ENCODE measurements around the gene MAN1C1. TPM values are rescaled to one million over a fixed set of nuclear protein-coding genes. Genes with fewer than 3 reads are reported as not detected.

Gene MAN1C1
- total RNA-seq, 1 donor from 2014 or later: 9.1 TPM

GRCh38 chr1:25744140-25744581 lies 127.6 kb downstream of the MAN1C1 start:
- Mint-ChIP-seq H3K9me3 (no peaks in the 10 kb centered on the region), H3K4me1 (ENCODE audit: unreplicated experiment) (peaks cover 3% of the 10 kb centered on the region), H3K27me3 (peaks cover 10% of the 10 kb centered on the region), H3K27ac (no peak overlapping the region), H3K36me3 (no peaks in the 10 kb centered on the region), H3K4me3 (no peak overlapping the region)
- peak; percentile 40 for TF ChIP-seq CTCF (conservative IDR thresholded peaks at IDR 0.05)
- DNase-seq (ENCODE audit: extremely low spot score, unreplicated experiment): no peak

- no peaks in the 10 kb centered on the region for H3K36me3 Mint-ChIP-seq
- DNase-seq (ENCODE audit: extremely low spot score, unreplicated experiment): no peak
- H3K27me3 Mint-ChIP-seq: peaks cover 7% of the 10 kb centered on the region
- no peak overlapping the region for H3K4me3 Mint-ChIP-seq
- H3K27ac Mint-ChIP-seq: no peak overlapping the region
- H3K4me1 Mint-ChIP-seq (ENCODE audit: unreplicated experiment): peaks cover 3% of the 10 kb centered on the region
- no peaks in the 10 kb centered on the region for H3K9me3 Mint-ChIP-seq
- TF ChIP-seq CTCF (conservative IDR thresholded peaks at IDR 0.05): no peak
These were observed 128.2 kb downstream of the MAN1C1 start for GRCh38 chr1:25744636-25745425.

GRCh38 chr1:25746299-25747045 lies 129.9 kb downstream of the MAN1C1 start:
- Mint-ChIP-seq H3K36me3 (no peaks in the 10 kb centered on the region), H3K27me3 (peaks cover 11% of the 10 kb centered on the region), H3K9me3 (no peaks in the 10 kb centered on the region), H3K4me1 (ENCODE audit: unreplicated experiment) (no peaks in the 10 kb centered on the region), H3K4me3 (no peak overlapping the region), H3K27ac (no peak overlapping the region)
- DNase-seq (ENCODE audit: extremely low spot score, unreplicated experiment): no peak
- no peak for TF ChIP-seq CTCF (conservative IDR thresholded peaks at IDR 0.05)

- Mint-ChIP-seq H3K27ac (no peak overlapping the region), H3K4me1 (ENCODE audit: unreplicated experiment) (no peaks in the 10 kb centered on the region), H3K9me3 (no peaks in the 10 kb centered on the region), H3K36me3 (no peaks in the 10 kb centered on the region), H3K4me3 (no peak overlapping the region), H3K27me3 (peaks cover 5% of the 10 kb centered on the region)
- TF ChIP-seq CTCF (conservative IDR thresholded peaks at IDR 0.05): no peak
- no peak for DNase-seq (ENCODE audit: extremely low spot score, unreplicated experiment)
These were observed 130.6 kb downstream of the MAN1C1 start for GRCh38 chr1:25747046-25747719.

GRCh38 chr1:25748531-25749205 lies 132.1 kb downstream of the MAN1C1 start:
- no peaks in the 10 kb centered on the region for H3K36me3 Mint-ChIP-seq
- no peaks in the 10 kb centered on the region for H3K9me3 Mint-ChIP-seq
- H3K4me1 Mint-ChIP-seq (ENCODE audit: unreplicated experiment): no peaks in the 10 kb centered on the region
- no peak for TF ChIP-seq CTCF (conservative IDR thresholded peaks at IDR 0.05)
- H3K27ac Mint-ChIP-seq: no peak overlapping the region
- DNase-seq (ENCODE audit: extremely low spot score, unreplicated experiment): no peak
- H3K4me3 Mint-ChIP-seq: no peak overlapping the region
- H3K27me3 Mint-ChIP-seq: peaks cover 5% of the 10 kb centered on the region

All from type B pancreatic cell (in vitro differentiated cells).